Thyroid gland (tissue), 4 donors: Measurements from ENCODE around the gene AP1S3. TPM values are rescaled to one million over a fixed set of nuclear protein-coding genes. Genes with fewer than 3 reads are reported as not detected.
"Not testable (repeated sequence)": the region's sequence is repeated elsewhere in the genome, so short reads cannot be mapped to it uniquely, and the experiment has no call there.

ENCODE experiments used
- DNase-seq, 2 donors: peaks; one replicate each; pipeline ENCODE4 v3.0.0-alpha.2; 2019
- H3K27ac ChIP-seq, 3 donors: fragments of 200-600 bp; sonication (generic); 1 replicate in 2 of 3; 2 replicates in 1 of 3; pipeline ENCODE4 v1.5.1; 2016 to 2019; ENCODE audit warnings: mild to moderate bottlenecking in 1 of 3, moderate library complexity in 1 of 3
- H3K27me3 ChIP-seq: fragments of 200-600 bp; sonication (generic); one replicate; pipeline ENCODE4 v1.5.1; 2019
- H3K36me3 ChIP-seq, 2 donors: fragments of 200-600 bp; sonication (generic); one replicate each; pipeline ENCODE4 v1.5.1; 2016 to 2019
- H3K4me1 ChIP-seq, 2 donors: fragments of 200-600 bp; sonication (generic); one replicate each; pipeline ENCODE4 v1.5.1; 2017 to 2019
- H3K4me3 ChIP-seq, 3 donors: fragments of 200-600 bp; sonication (generic); replicated peaks in 1 of 3; 1 replicate in 2 of 3; 2 replicates in 1 of 3; pipeline ENCODE4 v1.5.1; 2016; ENCODE audit warnings: mild to moderate bottlenecking in 1 of 3
- H3K9me3 ChIP-seq: fragments of 200-600 bp; sonication (generic); one replicate; pipeline ENCODE4 v1.5.1; 2017
- POLR2A ChIP-seq, 2 donors: fragments of 450-650 bp; IDR thresholded peaks; one replicate each; pipeline ENCODE4 v1.6.1; 2017; ENCODE audit warnings: antibody characterized with exemption in 2 of 2, mild to moderate bottlenecking in 2 of 2, moderate library complexity in 1 of 2
- WGBS, 2 donors: methylation state at CpG; one replicate each; pipeline ENCODE4 v1.1.5; 2017; 5-methylcytosine and 5-hydroxymethylcytosine counted together
- intact Hi-C: fragments of 100-400 bp; cut with DNase I; formaldehyde crosslinking; loops from one replicate; pipeline ENCODE4 v1.15.1; 2023
- total RNA-seq, 4 donors: library from RNA; depleted of rRNA; stranded (reverse); fragments of >200 nt; gene quantifications; one replicate each; pipeline ENCODE4 v1.2.3, GENCODE V29; 2016
- TF ChIP-seq, protein P1 (sequence below), 6 experiments: fragments of 200-600 bp in 3 of 6; fragments of 450-650 bp in 3 of 6; sonication (generic) in 3 of 6; IDR thresholded peaks; one replicate each; pipeline ENCODE4 v1.5.1; 2016 to 2019; ENCODE audit warnings: antibody characterized with exemption in 6 of 6, mild to moderate bottlenecking in 2 of 6, inconsistent platforms in 1 of 6, moderate library complexity in 1 of 6

The AP1S3 gene
- total RNA-seq, 4 donors from 2014 or later = 37.5 to 92.6 (median 44.8) TPM

DNA sequence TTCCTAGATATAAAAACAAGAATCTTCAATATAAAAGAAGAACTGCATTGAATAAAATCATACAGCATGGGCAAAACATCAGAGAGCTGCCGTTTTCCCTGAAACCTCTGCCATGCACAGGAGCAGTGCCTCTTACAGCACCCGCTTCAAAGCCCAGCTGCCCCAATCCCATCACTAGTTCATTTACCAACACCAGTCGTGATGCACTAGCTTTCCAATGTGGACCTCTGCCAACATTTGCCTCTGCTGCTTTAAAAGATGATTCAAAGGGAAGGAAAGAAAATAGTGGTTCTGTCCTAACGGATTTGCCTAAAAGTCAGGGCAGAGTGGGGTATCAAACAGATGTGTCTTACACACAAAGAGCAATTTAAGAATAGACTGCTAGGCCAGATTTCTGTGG lies 43.4 kb upstream of the AP1S3 start:
- Histone ChIP-seq H3K9me3 (no peaks in the 10 kb centered on the region), H3K27me3 (no peaks in the 10 kb centered on the region), H3K36me3 (peaks cover 29 to 42% of the 10 kb centered on the region in 2 donors), H3K4me1 (no peaks in the 10 kb centered on the region), H3K4me3 (no peak overlapping the region), H3K27ac (no peak overlapping the region)
- TF ChIP-seq, protein P1, sequence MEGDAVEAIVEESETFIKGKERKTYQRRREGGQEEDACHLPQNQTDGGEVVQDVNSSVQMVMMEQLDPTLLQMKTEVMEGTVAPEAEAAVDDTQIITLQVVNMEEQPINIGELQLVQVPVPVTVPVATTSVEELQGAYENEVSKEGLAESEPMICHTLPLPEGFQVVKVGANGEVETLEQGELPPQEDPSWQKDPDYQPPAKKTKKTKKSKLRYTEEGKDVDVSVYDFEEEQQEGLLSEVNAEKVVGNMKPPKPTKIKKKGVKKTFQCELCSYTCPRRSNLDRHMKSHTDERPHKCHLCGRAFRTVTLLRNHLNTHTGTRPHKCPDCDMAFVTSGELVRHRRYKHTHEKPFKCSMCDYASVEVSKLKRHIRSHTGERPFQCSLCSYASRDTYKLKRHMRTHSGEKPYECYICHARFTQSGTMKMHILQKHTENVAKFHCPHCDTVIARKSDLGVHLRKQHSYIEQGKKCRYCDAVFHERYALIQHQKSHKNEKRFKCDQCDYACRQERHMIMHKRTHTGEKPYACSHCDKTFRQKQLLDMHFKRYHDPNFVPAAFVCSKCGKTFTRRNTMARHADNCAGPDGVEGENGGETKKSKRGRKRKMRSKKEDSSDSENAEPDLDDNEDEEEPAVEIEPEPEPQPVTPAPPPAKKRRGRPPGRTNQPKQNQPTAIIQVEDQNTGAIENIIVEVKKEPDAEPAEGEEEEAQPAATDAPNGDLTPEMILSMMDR (IDR thresholded peaks at IDR 0.05) = no peak
- TF ChIP-seq POLR2A (IDR thresholded peaks at IDR 0.05) = no peak
- 79 to 84% methylated on average over 4 of the region's 4 CpGs for WGBS, 2 donors
- DNase-seq = no peak
- intact Hi-C loops = no loop called here

DNA sequence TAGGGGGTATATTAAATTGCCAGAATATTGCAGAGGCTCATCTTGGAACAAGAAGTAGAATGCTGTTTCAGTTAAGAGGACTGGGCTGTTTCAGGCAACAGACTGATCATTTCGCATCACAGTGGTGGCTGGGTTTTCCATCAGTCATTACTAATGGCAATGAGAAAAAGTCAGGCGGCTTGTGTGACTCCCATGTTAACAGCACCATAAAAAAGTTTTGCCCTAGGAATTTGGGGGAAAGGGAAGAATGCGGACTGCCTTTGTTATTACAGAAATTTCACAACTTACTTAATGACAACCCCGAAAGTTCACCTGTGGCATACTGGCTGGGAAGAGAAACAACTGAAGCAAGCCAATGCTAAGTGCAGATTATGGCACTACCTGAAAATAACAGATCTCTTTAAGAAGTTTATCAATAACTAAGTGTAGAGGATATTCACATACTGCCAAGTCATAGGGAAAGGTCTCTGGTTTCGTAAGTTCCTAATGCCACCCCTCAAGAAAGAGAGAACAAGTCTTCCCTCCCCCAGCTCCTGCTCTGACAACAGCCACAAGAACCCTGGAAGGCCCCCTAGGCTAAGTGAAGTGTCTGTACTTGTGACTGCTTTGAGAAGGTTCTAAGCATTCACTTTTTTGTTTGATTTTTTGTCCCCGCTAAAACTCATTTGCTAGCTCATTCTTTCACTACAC lies 40.5 kb upstream of the AP1S3 start:
- H3K4me1 ChIP-seq = no peaks in the 10 kb centered on the region
- no peak for DNase-seq
- 87 to 89% methylated on average over 6 of the region's 6 CpGs for whole genome bisulfite sequencing, 2 donors
- TF ChIP-seq POLR2A (IDR thresholded peaks at IDR 0.05) = no peak
- TF ChIP-seq, protein P1 (IDR thresholded peaks at IDR 0.05) = no peak
- no peak overlapping the region for H3K4me3 ChIP-seq
- no peaks in the 10 kb centered on the region for H3K27me3 ChIP-seq
- no peak overlapping the region for H3K27ac ChIP-seq
- peaks cover 25 to 39% of the 10 kb centered on the region in 2 donors for H3K36me3 ChIP-seq
- intact Hi-C loops = no loop called here
- H3K9me3 ChIP-seq = no peaks in the 10 kb centered on the region

DNA sequence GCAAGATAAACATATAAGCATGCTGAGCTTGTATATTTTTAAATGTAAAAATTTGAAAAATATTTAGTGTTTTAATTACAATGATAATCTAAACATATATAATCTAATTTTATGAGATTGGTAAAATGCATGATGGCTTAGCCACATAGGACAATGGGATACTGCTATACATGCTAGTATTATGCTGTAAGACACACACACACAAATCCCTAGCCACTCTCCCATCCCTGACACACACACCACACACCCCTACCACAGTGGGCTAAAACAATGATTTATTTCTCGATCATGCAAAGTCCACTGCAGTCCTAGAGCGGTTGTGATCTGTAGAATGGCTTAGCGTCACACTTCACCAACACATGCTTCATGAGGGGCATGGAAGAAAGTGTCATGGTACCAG lies 36.3 kb upstream of the AP1S3 start:
- no peaks in the 10 kb centered on the region for H3K9me3 ChIP-seq
- intact Hi-C loops = no loop called here
- TF ChIP-seq, protein P1 (IDR thresholded peaks at IDR 0.05) = no peak
- no peak for TF ChIP-seq POLR2A (IDR thresholded peaks at IDR 0.05)
- no peak overlapping the region for H3K27ac ChIP-seq
- 97% methylated on average over 3 of the region's 3 CpGs for WGBS, 2 donors
- H3K36me3 ChIP-seq = peaks cover 16 to 17% of the 10 kb centered on the region in 2 donors
- no peak for DNase-seq
- H3K27me3 ChIP-seq = no peaks in the 10 kb centered on the region
- H3K4me1 ChIP-seq = no peaks in the 10 kb centered on the region
- no peak overlapping the region for H3K4me3 ChIP-seq

DNA sequence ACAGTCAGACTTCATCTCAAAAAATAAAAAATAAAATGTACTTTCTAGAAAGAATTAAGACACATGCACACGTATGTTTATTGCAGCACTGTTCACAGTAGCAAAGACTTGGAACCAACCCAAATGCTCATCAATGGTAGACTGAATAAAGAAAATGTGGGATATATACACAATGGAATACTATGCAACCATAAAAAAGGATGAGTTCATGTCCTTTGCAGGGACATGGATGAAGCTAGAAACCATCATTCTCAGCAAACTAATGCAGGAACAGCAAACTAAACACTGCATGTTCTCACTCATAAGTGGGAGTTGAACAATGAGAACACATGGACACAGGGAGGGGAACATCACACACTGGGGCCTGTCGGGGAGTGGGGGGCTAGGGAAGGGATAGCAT lies 35.4 kb upstream of the AP1S3 start:
- H3K27me3 ChIP-seq, H3K9me3 ChIP-seq: not testable (repeated sequence)

DNA sequence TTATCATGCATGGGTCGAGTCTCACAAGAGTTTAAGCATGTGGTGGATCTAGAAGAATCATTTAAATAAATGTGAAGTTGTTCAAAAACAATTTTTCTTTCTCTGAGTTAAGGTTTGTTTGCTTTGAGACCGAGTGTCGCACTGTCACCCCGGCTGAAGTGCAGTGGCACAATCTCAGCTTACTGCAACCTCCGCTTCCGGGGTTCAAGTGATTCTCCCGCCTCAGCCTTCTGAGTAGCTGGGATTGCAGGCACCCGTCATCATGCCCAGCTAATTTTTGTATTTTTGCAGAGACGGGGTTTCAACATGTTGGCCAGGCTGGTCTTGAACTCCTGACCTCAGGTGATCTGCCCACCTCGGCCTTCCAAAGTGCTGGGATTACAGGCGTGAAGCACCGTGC lies 34.3 kb upstream of the AP1S3 start:
- H3K36me3 ChIP-seq = not testable (repeated sequence)
- 95 to 97% methylated on average over 12 of the region's 12 CpGs for WGBS, 2 donors

More for the DNA sequence above, 35.4 kb upstream of the AP1S3 start:
- intact Hi-C loops, DNase-seq, H3K4me3 ChIP-seq, H3K27ac ChIP-seq, H3K4me1 ChIP-seq, H3K36me3 ChIP-seq: not testable (repeated sequence)
- 95 to 96% methylated on average over 2 of the region's 2 CpGs for WGBS, 2 donors

DNA sequence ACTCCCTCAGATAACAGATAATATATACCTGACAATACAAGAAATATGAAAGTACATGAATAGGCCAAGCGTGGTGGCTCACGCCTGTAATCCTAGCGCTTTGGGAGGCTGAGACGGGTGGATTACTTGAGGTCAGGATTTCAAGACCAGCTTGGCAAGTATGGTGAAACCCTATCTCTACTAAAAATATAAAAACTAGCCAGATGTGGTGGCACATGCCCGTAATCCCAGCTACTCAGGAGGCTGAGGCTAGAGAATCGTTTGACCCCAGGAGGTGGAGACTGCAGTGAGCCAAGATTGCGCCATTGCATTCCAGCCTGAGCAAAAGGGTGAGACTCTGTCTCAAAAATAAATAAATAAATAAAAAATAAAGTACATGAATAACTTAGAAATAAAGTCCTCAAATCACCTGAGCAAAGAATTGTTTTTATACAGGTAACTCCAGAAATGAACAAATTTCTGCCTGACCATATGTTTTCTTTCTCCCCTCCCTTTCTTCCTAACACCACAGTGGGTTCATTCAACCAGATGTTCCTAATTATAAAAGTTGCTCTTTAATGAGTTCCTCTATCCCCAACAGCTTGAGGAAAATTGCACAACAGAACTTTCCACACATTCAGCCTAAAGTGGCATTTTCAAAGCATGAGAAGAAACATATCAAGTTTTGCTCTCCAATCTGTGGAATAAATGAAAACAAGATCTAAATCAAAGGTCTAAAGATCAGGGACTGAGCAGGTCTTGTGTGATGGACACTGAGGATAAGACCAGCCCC lies 33.6 kb upstream of the AP1S3 start:
- no peaks in the 10 kb centered on the region for H3K4me1 ChIP-seq
- no peak overlapping the region for H3K4me3 ChIP-seq
- H3K27me3 ChIP-seq = no peaks in the 10 kb centered on the region
- no peak overlapping the region for H3K27ac ChIP-seq
- no peaks in the 10 kb centered on the region for H3K9me3 ChIP-seq
- intact Hi-C loops = no loop called here
- TF ChIP-seq, protein P1 (IDR thresholded peaks at IDR 0.05) = no peak
- no peak for TF ChIP-seq POLR2A (IDR thresholded peaks at IDR 0.05)
- DNase-seq = no peak
- H3K36me3 ChIP-seq = peaks cover 0 to 2% of the 10 kb centered on the region in 2 donors
- WGBS, 2 donors = 92 to 95% methylated on average over 7 of the region's 7 CpGs

More for the DNA sequence above, 34.3 kb upstream of the AP1S3 start:
- intact Hi-C loops, H3K27me3 ChIP-seq, H3K4me1 ChIP-seq, DNase-seq, H3K27ac ChIP-seq, H3K9me3 ChIP-seq, H3K4me3 ChIP-seq: not testable (repeated sequence)
